ENCODE data around the gene KRT72.

Gene KRT72

DNA sequence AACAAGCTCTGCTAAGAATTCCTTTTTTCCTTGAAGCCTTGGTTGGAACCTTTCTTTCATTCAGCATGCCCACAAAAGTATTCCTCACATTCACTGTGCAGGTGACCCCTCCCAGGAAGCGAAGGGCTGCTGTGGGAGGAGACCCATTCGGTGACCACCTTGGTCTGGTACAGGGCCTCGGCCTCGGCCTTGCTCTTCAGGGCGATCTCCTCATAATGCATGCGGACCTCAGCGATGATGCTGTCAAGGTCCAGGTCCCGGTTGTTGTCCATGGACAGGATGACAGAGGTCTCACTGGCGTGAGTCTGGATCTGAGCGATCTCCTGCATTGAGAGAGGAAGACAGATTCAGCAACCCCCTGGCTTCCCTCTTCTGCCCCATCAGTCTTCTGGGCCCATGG is 30.8 kb downstream of the KRT72 start (continued):
- TF ChIP-seq ZIC2 (tag by site-specific recombination; IDR thresholded peaks at IDR 0.05) = no peak

DNA sequence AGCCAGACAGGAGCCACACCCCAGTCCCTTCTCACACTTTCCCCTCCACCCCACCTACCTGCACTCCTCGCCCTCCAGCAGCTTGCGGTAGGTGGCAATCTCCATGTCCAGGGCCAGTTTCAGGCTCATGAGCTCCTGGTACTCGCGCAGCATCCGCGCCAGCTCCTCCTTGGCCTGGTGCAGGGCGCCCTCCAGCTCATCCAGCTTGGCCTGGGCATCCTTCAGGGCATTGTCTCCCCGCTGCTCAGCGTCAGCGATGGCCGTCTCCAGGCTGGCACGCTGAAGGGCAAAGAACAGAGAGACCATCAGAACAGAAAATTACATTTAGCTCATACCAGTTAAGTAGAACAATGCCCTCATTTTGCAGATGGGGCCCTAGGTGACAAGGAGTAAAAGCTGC is 33.2 kb downstream of the KRT72 start:
- H3K4me3 ChIP-seq (ENCODE audit: low read depth, low read length) = no peak overlapping the region
- POLR2A ChIA-PET = interaction anchor here (0.6 kb wide), 1 partner anchor 120 kb away, joined by 3 read pairs; no protein-coding TSS in a partner anchor
- no peak overlapping the region for H3K27ac ChIP-seq (ENCODE audit: extremely low read depth, low read depth, low read length)
- no peaks in the 10 kb centered on the region for H3K4me1 ChIP-seq (ENCODE audit: control insufficient read depth, insufficient read depth, low read length)
- no peaks in the 10 kb centered on the region for H3K36me3 ChIP-seq (ENCODE audit: control insufficient read depth in 2 of 2, insufficient read depth in 1 of 2, low read length in 2 of 2)
- H3K9me3 ChIP-seq (ENCODE audit: control insufficient read depth, insufficient read depth, low read depth, low read length) = no peaks in the 10 kb centered on the region
- TF ChIP-seq KLF1 (tag by site-specific recombination; IDR thresholded peaks at IDR 0.05) (0 out of 2 replicates have a peak, but pooled peaks have one; percentile 24), ZSCAN23 (tag by site-specific recombination; IDR thresholded peaks at IDR 0.05) (no peak)
- CTCF ChIA-PET = interaction anchor here (0.6 to 1.3 kb wide), 2 partner anchors 173 to 196 kb away, joined by 3 read pairs; no protein-coding TSS in a partner anchor

DNA sequence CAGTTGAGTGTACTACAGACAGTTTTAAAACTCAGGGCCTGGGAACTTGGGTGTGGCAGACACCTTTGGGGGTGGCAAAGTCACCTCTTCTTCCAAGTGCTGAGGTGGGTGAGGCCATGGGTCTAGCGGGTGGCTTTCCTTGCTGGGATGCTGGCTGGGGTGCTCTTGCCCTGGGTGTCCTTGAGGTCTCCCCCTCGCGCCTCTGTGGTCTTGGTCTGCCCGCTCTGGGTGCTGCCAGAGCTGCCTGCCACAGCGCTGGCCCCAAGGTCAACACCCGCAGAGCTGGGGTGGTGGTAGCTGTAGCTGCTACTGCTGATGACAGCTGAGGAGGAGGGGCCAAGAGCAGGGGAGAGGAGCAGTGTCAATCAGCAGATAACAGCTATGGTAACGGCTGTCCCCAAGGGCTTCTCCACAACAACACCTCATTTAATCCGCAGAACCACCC is 34.4 kb downstream of the KRT72 start:
- TF ChIP-seq, protein P1, sequence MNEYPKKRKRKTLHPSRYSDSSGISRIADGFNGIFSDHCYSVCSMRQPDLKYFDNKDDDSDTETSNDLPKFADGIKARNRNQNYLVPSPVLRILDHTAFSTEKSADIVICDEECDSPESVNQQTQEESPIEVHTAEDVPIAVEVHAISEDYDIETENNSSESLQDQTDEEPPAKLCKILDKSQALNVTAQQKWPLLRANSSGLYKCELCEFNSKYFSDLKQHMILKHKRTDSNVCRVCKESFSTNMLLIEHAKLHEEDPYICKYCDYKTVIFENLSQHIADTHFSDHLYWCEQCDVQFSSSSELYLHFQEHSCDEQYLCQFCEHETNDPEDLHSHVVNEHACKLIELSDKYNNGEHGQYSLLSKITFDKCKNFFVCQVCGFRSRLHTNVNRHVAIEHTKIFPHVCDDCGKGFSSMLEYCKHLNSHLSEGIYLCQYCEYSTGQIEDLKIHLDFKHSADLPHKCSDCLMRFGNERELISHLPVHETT (tag by site-specific recombination; IDR thresholded peaks at IDR 0.05) = no peak
- no peak for TF ChIP-seq GLIS1 (tag by site-specific recombination; IDR thresholded peaks at IDR 0.05)
- no peak for TF ChIP-seq ZNF610 (tag by site-specific recombination; IDR thresholded peaks at IDR 0.05; ENCODE audit: borderline replicate concordance)
- TF ChIP-seq ZSCAN16 (tag by site-specific recombination; IDR thresholded peaks at IDR 0.05) = no peak
- TF ChIP-seq, protein P2, sequence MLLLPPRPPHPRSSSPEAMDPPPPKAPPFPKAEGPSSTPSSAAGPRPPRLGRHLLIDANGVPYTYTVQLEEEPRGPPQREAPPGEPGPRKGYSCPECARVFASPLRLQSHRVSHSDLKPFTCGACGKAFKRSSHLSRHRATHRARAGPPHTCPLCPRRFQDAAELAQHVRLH (tag by site-specific recombination; IDR thresholded peaks at IDR 0.05) = no peak
- no peak for TF ChIP-seq ZBTB48 (tag by site-specific recombination; IDR thresholded peaks at IDR 0.05)
- TF ChIP-seq ZNF621 (tag by site-specific recombination; IDR thresholded peaks at IDR 0.05) = no peak
- Histone ChIP-seq H3K36me3 (ENCODE audit: control insufficient read depth in 2 of 2, insufficient read depth in 1 of 2, low read length in 2 of 2) (no peaks in the 10 kb centered on the region), H3K27ac (ENCODE audit: extremely low read depth, low read depth, low read length) (no peak overlapping the region), H3K4me3 (ENCODE audit: low read depth, low read length) (no peak overlapping the region), H3K4me1 (ENCODE audit: control insufficient read depth, insufficient read depth, low read length) (no peaks in the 10 kb centered on the region), H3K9me3 (ENCODE audit: control insufficient read depth, insufficient read depth, low read depth, low read length) (no peaks in the 10 kb centered on the region)
- ChIA-PET CTCF (interaction anchor here (0.7 kb wide), 2 partner anchors 9 to 414 kb away, joined by 3 to 7 read pairs; no protein-coding TSS in a partner anchor), POLR2A (no interaction called here)

DNA sequence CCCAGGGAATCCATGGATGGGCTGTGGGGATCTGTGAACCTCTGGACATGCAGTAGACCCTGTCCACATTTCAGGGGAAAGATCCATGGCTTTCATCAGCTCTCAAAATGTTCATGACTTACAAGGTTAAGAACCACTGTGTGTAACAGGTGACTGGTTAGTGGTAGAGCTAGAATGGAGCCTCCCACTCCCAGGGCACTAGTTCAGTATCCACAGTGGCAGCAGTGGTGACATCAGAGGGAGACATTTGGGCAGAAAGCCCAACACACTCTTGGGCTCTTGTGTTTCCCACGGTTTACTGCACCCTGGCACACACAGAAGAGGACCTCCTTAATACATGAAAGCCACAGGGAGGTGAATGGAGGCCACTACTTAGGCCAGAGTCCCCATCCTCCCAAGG is 36.7 kb downstream of the KRT72 start:
- H3K27ac ChIP-seq (ENCODE audit: extremely low read depth, low read depth, low read length) = no peak overlapping the region
- no peaks in the 10 kb centered on the region for H3K9me3 ChIP-seq (ENCODE audit: control insufficient read depth, insufficient read depth, low read depth, low read length)
- no peak overlapping the region for H3K4me3 ChIP-seq (ENCODE audit: low read depth, low read length)
- ChIA-PET CTCF (interaction anchor here (1.6 kb wide), 1 partner anchor 169 kb away, joined by 5 read pairs; no protein-coding TSS in a partner anchor), POLR2A (no interaction called here)
- TF ChIP-seq ZNF394 (tag by site-specific recombination; IDR thresholded peaks at IDR 0.05; ENCODE audit: borderline replicate concordance) (no peak), SCRT2 (tag by site-specific recombination; IDR thresholded peaks at IDR 0.05) (peak; percentile 72)
- H3K4me1 ChIP-seq (ENCODE audit: control insufficient read depth, insufficient read depth, low read length) = no peaks in the 10 kb centered on the region
- no peaks in the 10 kb centered on the region for H3K36me3 ChIP-seq (ENCODE audit: control insufficient read depth in 2 of 2, insufficient read depth in 1 of 2, low read length in 2 of 2)

DNA sequence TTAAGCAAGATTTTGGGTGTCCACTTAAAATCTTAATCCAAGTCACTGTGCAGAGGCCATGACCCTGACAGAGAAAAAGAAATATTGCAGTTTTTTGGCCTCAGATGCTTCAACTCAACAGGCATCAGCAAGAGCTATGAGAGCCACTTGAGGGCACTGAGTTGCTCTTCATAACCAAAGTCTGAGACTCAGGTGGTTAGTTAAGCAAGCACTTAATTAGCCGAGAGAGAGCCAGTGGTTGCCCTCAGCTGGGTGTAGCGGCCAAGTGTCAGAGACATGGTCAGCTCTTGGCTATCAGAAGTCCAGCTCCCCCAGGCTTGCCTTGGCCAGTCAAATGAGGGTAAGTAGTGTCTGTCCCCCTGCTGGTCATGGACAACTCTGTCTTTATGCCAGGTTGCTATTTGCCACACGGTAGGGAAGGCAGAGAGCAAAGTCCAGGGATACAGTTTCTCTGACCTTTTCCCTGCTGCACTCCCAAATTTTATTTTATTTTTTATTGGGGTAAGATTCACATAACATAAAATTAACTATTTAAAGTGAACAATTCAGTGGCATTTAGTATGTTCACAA is 39.3 kb downstream of the KRT72 start:
- TF ChIP-seq ZNF433 (tag by site-specific recombination; IDR thresholded peaks at IDR 0.05; ENCODE audit: low read depth) (no peak), ZNF324 (tag by site-specific recombination; IDR thresholded peaks at IDR 0.05) (no peak), MYNN (tag by site-specific recombination; IDR thresholded peaks at IDR 0.05; ENCODE audit: borderline replicate concordance) (no peak), ZXDB (tag by site-specific recombination; IDR thresholded peaks at IDR 0.05) (no peak), SP3 (tag by site-specific recombination; IDR thresholded peaks at IDR 0.05) (no peak), ZNF350 (tag by site-specific recombination; IDR thresholded peaks at IDR 0.05) (no peak)
- Histone ChIP-seq H3K36me3 (ENCODE audit: control insufficient read depth in 2 of 2, insufficient read depth in 1 of 2, low read length in 2 of 2) (no peaks in the 10 kb centered on the region), H3K4me1 (ENCODE audit: control insufficient read depth, insufficient read depth, low read length) (no peaks in the 10 kb centered on the region), H3K4me3 (ENCODE audit: low read depth, low read length) (no peak overlapping the region), H3K27ac (ENCODE audit: extremely low read depth, low read depth, low read length) (no peak overlapping the region), H3K9me3 (ENCODE audit: control insufficient read depth, insufficient read depth, low read depth, low read length) (no peaks in the 10 kb centered on the region)
- ChIA-PET POLR2A (no interaction called here), CTCF (interaction anchor here (0.6 to 1.5 kb wide), 6 partner anchors 10 to 318 kb away, joined by 3 to 7 read pairs (median 3); no protein-coding TSS in a partner anchor)

Measured in HEK293 (cell line).